ENCODE data around the gene CD82.

- TF ChIP-seq POLR2A (IDR thresholded peaks at IDR 0.05) (no peak), CTCF (IDR thresholded peaks at IDR 0.05) (no peak)
Measured at GRCh38 chr11:44607319-44607962, 42.0 kb downstream of the CD82 start.
